ENCODE measurements around the gene GLRX.

DNA sequence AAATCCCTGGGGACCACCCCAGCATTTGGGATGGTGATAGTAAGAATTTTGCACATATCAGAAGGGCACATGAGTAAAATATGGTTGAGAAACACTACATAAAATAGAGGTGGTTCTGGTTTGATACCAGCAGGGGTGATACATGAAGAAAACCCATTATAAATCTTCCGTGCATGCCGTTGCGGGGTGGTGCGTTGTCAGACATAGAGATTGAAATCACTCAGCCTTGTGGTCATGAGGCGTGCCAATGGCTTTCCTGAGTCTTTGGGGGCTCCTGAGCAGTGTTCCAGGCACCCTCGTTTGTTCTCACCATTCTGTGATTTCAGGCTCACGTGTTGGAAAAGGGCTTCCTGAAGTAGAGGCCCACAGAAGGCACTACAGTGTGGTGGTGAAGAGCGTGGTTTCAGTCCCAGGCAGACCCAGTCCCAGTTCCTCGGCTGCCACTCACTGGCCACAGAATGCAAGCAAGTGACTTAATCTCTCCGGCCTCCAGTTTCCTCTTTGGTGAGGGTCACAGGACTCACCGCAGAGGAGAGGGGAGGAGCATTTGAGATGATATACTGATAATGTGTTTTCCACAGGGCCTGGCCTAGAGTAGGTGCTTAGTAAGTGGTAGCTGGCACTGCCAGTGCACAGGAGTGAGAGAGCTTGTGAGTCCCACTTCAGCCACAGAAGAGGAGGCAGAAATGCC, 20.5 kb upstream of the GLRX start:
- no peak for TF ChIP-seq CTCF (conservative IDR thresholded peaks at IDR 0.05; ENCODE audit: low read depth, low read length)
- TF ChIP-seq EZH2 (IDR thresholded peaks at IDR 0.05; ENCODE audit: borderline replicate concordance, low read depth, low read length, poor library complexity, severe bottlenecking), result no peak

Measured in A673 (cell line).